Measurements from ENCODE around the gene ALDH1A3.

GRCh38 chr15:100901296-100901695, 21.7 kb downstream of the ALDH1A3 start:
- TF ChIP-seq CTCF (IDR thresholded peaks at IDR 0.05) (no peak), POLR2A (IDR thresholded peaks at IDR 0.05) (no peak)

Measured in stomach (tissue), 4 donors.